Inferior parietal cortex (tissue), 1 donor: ENCODE data around the gene FAM3D.
A peak's percentile ranks its signal among the peaks of the same experiment; 100 is the strongest.
"Not testable (repeated sequence)": the region's sequence is repeated elsewhere in the genome, so short reads cannot be mapped to it uniquely, and the experiment has no call there.

ENCODE experiments used
- DNase-seq: peaks from one replicate; pipeline ENCODE4 v3.0.0-alpha.2; 2016; ENCODE audit errors: extremely low spot score

Gene FAM3D

GRCh38 chr3:58683466-58683865 is 16.9 kb upstream of the FAM3D start:
- no peak for DNase-seq

DNA sequence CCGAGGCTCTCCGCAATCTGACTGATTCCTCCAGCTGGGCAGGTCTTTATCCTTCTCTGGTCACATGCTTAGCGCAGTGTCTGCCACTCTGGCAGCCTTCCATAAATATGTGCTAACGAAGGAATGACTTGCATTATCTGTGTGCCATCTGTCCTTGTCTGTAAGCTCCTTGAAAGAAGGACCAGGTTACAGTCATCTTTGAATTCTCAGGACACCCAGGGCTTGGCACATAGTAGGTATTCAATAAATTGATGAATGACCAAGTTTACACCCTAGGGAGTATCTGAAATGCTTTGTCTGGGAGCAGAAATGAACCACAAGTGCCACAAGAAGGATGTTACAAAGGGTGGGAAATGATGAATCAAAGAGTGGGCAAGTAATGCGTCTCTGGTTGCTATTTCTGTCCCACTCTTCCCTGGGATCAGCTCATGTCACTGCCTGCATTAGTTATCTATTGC is 16.5 kb upstream of the FAM3D start:
- DNase-seq: no peak

GRCh38 chr3:58681863-58682262 is 15.3 kb upstream of the FAM3D start:
- DNase-seq: no peak

DNA sequence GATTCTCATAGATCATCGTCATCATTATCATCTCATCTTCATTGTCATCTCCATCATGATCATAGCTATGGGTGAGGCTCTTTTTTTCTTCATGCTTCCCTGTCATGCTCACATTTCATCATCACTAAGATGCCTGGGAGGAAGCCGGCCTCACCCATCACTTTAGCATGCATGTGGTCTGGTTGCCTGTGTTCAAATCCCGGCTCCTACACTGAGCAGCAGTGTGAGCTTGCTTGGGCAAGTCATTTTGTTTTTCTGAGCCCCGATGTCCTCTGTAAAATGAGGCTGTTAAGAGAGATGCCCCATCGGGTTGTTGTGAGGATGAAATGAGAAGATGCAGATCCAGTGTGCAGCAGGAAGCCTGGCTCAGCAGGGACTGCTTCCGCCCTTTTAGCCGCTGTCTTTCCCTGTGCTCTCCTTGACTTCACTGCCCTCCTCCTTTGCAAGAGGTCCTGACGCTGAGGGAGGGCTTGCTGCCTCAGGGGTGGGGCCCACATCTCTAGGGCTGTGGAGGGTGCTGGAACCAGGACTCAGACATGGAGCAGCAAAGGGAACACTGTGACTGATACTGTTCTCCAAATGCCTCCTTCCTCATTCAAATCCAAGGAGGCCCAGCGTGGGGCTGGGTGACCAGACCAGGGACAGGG is 14.4 kb upstream of the FAM3D start:
- DNase-seq: no peak

DNA sequence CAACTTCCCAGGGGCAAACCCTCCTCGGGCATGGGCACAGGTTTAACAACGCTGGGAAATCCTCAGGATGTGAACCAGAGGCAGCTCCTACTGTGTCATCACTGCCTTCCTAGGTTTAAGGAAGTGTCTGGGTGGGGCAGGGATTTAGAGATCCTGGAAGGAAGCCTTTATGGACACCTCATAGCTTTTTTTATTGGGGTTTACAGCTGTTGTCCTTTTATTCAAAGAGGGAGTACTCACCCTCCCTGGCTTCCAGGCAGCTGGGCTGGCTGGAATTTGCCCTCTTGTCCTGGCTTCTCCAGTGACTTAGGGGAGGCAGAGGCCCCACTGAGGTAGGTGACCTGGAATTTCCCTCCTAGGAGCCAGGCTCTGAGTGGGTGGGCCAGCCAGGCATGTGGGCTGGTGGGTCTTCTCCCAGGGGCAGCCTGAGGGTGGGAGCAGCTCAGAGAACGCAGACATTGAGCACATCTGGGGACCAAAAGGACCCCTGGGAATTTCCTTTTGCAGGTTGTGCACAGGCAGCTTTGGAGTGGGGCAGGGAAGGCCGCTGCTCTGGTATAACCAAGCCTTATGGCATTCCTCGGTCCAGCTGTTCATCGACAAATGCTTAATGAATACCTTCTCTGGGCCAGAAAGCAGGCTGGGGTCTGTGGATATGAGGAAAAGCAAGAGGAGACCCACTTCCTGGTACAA is 13.5 kb upstream of the FAM3D start:
- no peak for DNase-seq

- DNase-seq: no peak
Observed at GRCh38 chr3:58679446-58679845, 12.9 kb upstream of the FAM3D start.

DNA sequence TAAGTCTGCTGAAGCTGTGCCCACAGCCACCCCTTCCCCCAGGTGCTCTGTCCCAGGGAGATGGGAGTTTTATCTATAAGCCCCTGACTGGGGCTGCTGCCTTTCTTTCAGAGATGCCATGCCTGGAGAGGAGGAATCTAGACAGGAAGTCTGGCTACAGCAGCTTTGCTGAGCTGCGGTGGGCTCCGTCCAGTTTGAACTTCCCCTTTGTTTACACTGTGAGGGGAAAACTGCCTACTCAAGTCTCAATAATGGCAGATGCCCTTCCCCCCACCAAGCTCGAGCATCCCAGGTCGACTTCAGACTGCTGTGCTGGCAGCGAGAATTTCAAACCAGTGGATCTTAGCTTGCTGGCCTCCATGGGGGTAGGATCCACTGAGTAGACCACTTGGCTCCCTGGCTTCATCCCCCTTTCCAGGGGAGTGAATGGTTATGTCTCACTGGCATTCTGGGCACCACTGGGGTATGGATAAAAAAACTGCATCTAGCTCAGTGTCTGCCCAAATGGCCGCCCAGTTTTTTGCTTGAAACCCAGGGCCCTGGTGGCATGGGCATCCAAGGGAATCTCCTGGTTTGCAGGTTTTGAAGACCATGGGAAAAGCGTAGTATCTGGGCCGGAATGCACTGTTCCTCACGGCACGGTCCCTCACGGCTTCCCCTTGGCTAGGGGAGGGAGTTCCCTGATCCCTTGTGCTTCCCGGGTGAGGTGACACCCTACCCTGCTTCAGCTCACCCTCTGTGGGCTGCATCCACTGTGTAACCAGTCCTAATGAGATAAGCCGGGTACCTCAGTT is 11.8 kb upstream of the FAM3D start:
- DNase-seq: not testable (repeated sequence)

DNA sequence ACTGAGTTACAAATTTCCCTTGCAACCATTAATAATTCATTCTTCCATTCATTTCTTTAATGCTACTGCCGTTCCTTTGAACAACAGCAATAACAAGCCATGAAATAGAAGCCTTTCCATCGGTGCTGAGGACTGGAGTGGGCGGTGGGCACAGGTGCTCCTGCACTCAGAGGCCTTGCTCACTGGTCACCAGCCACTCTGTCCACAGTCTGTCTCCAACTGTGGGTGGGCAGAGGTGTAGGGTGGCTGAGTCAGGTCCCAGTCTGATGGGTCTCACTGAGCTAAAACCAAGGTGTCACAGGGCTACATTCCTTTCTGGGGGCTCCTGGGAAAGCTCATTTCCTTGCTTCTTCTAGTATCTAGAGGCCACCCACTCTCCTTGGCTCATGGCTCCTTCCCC is 6.3 kb upstream of the FAM3D start:
- no peak for DNase-seq

DNA sequence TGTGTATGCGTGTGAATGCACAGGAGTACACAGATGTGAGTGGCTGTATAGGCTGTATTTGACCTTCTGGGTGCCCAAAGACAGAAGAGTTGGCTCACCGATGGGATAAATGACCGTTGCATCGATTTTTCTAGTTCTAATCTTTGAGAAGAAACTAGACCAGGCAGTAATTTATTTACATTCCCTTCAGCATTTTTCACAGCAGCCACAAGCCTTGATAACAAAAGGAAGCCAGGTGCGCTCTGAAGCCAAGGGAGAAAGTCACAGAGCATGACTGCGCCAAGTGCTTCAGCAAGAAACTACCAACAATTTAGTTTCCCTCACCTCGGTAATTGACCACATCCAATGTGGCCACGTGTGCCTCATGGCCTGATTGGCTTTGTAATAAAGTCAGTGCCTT is 5.9 kb upstream of the FAM3D start:
- DNase-seq: no peak

GRCh38 chr3:58670506-58671135 is 4.0 kb upstream of the FAM3D start:
- no peak for DNase-seq

- no peak for DNase-seq
Observed at GRCh38 chr3:58668247-58668646, 1.7 kb upstream of the FAM3D start.

DNA sequence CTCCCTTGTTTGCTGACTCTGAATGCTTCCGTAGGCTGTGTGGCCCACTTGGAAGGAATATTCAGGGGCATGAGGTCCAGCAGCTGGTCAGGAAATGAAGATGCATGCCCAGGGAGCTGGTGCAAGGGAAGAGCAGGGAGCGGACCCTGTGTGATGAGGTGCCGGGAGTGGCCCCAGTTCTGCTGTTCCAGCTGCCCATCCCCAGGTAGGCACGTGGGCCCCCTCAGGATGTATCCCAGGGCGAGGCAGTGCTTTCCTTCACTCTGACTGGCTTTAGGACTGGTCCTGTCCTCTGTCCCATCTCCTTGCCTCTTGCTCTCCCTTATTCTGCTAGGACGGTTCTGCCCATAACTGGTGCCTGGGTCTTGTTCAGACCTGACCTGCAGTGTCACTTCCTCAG is 1.1 kb upstream of the FAM3D start:
- DNase-seq: no peak

- DNase-seq: no peak
Observed at GRCh38 chr3:58667229-58667628, 655 bp upstream of the FAM3D start.

- no peak for DNase-seq
Observed at GRCh38 chr3:58665405-58665804, 1.2 kb downstream of the FAM3D start.

- no peak for DNase-seq
Observed at GRCh38 chr3:58664611-58665010, 2.0 kb downstream of the FAM3D start.

DNA sequence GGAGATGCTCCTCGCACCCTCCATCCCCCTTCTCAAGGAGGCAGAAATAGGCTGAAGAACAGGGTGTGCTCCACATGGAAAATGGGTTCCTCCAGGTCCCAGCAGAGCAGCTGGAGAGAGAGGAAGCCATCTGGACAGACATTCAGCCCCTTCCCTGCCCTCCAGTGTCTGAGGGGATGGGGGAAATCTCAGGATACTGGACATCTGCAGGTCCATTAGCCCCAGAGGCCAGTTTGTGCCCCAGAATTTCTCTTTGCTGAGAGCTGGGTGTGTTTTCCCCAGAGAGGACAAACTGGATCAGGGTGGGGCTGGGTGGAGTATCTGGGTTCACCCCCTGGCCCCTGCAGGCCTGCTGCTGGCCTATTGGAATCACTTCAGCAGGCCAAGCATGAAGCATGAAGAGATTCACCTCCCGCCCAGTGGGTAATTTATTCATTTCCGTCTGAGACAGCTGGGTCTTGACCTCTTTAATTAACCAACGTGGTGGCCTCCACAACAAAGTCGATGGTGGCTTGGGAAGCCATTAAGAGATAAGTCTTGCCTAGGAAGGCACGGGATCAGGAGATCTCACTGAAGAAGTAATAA is 4.6 kb downstream of the FAM3D start:
- no peak for DNase-seq

GRCh38 chr3:58660998-58661397 is 5.6 kb downstream of the FAM3D start:
- DNase-seq: no peak

DNA sequence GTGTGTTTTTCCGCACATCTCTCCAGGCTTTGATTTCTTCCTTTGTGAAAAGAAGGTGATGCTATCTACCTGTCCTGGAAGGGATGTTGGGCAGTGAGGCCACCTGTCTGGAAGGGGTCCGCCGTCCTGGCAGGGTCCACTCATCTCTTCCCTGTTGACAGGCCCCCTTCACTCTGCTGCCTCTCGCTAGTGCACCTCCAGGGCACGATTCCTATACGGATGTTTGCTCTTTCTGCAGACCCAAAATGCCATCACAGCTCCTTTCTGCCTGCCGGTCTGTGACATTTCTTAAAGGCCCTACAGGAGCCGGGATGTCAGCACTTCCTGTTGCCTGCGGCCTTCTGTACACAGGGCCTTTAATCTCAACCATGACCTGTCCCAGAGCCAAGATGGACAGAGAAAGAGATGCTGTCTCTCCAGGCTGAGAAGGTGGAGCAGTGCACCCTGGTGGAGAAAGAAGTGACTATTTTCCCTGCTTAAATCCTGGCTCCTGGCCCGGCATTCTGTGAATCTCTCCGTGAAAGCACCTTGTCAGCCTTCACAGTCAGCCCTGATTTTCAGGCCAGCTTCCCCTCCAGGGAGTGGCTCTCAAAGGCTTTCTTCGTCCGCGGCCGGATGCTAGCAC is 7.4 kb downstream of the FAM3D start:
- DNase-seq: peak; percentile 9

- no peak for DNase-seq
Observed at GRCh38 chr3:58658508-58658907, 8.1 kb downstream of the FAM3D start.

DNA sequence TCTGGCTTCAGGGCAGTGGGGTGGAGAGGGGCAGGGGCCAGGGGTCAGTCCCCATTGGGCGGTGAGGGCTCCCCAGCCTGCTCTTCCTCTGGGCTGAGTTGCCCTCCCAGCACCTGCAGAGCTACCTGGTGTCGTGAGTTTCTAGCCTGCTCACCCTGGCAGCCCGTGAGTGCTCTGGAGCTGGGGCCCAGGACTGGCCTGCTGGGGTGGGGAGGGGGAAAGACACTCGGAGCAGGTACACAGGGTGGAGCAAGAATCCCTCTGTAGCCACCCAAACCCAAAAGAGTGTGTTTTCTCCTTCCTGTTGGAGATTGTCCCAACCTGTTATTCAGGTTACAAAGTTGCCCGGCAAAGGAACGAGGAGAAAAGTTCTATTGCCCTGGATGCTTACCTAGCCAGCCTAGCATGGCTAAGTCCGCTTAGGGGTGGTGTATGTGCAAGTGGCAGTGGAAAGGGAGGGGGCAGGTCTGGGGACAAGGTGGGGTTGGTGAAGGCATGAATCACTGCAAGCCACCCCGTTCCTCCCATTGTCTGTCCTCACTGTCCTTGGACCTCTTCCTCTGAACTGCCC is 8.9 kb downstream of the FAM3D start:
- DNase-seq: no peak

DNA sequence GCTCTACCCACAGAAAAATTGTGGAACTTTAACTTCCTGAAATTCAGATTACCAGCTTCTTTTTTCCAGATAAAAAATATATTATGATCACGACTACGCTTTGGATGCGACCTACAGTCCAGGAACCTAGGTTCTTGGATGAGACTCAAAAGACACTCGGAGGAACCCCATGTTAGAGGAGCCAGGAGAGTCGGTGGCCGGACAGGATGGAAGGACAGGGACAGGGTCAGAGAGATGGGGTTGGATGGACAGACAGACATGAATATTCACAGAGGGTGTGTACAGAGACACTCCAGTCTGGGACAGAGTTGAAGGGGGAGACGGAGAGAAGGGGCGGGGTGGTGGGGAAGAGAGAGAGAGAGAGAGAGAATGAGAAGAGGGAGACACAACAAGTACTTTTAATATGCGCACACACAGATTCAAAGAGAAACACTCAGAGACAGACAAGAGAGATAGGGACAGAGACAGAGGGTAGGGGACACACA is 9.5 kb downstream of the FAM3D start:
- no peak for DNase-seq
